Tibial artery (tissue), 4 donors: ENCODE results near the gene VMAC.
"Not testable (repeated sequence)": the region's sequence is repeated elsewhere in the genome, so short reads cannot be mapped to it uniquely, and the experiment has no call there.

Experiments used
- DNase-seq, 2 donors: peaks; one replicate each; pipeline ENCODE4 v3.0.0-alpha.2; 2019
- H3K27ac ChIP-seq, 2 donors: fragments of 200-600 bp; sonication (generic) in 1 of 2; 1 replicate in 1 of 2; 2 replicates in 1 of 2; pipeline ENCODE4 v1.5.1; 2018 to 2019; ENCODE audit warnings: mild to moderate bottlenecking in 1 of 2
- H3K27me3 ChIP-seq, 2 donors: fragments of 200-600 bp; sonication (generic) in 1 of 2; one replicate each; pipeline versions ENCODE4 v1.5.1 to v1.6.0; 2016 to 2019
- H3K36me3 ChIP-seq, 3 donors: fragments of 200-600 bp; sonication (generic) in 2 of 3; one replicate each; pipeline ENCODE4 v1.5.1; 2016 to 2019; ENCODE audit warnings: mild to moderate bottlenecking in 2 of 3
- H3K4me1 ChIP-seq, 4 donors: fragments of 200-600 bp; sonication (generic) in 2 of 4; 1 replicate in 3 of 4; 2 replicates in 1 of 4; pipeline ENCODE4 v1.5.1; 2016 to 2019
- H3K4me3 ChIP-seq, 2 donors: fragments of 200-600 bp; sonication (generic) in 1 of 2; 1 replicate in 1 of 2; 2 replicates in 1 of 2; pipeline ENCODE4 v1.5.1; 2018 to 2019; ENCODE audit warnings: mild to moderate bottlenecking in 2 of 2
- H3K9me3 ChIP-seq, 3 donors: fragments of 200-600 bp; sonication (generic) in 1 of 3; one replicate each; pipeline ENCODE4 v1.5.1; 2016 to 2019
- intact Hi-C: fragments of 100-400 bp; cut with DNase I; formaldehyde crosslinking; loops from one replicate; pipeline ENCODE4 v1.15.0; 2023; ENCODE audit warnings: low total_unique reads
- TF ChIP-seq, protein P1 (sequence below), 2 experiments: fragments of 200-600 bp in 1 of 2; fragments of 450-650 bp in 1 of 2; IDR thresholded peaks; one replicate each; pipeline ENCODE4 v1.5.1; 2017 to 2019; ENCODE audit warnings: antibody characterized with exemption in 2 of 2, mild to moderate bottlenecking in 1 of 2, moderate library complexity in 1 of 2

The VMAC gene

GRCh38 chr19:5882421-5882968, 22.2 kb upstream of the VMAC start:
- peaks cover 3 to 58% of the 10 kb centered on the region in 2 donors for H3K27me3 ChIP-seq
- H3K36me3 ChIP-seq, result no peaks in the 10 kb centered on the region
- DNase-seq, result no peak
- intact Hi-C loops, result no loop called here
- no peak overlapping the region for H3K4me3 ChIP-seq
- TF ChIP-seq, protein P1, sequence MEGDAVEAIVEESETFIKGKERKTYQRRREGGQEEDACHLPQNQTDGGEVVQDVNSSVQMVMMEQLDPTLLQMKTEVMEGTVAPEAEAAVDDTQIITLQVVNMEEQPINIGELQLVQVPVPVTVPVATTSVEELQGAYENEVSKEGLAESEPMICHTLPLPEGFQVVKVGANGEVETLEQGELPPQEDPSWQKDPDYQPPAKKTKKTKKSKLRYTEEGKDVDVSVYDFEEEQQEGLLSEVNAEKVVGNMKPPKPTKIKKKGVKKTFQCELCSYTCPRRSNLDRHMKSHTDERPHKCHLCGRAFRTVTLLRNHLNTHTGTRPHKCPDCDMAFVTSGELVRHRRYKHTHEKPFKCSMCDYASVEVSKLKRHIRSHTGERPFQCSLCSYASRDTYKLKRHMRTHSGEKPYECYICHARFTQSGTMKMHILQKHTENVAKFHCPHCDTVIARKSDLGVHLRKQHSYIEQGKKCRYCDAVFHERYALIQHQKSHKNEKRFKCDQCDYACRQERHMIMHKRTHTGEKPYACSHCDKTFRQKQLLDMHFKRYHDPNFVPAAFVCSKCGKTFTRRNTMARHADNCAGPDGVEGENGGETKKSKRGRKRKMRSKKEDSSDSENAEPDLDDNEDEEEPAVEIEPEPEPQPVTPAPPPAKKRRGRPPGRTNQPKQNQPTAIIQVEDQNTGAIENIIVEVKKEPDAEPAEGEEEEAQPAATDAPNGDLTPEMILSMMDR (IDR thresholded peaks at IDR 0.05), result no peak
- peaks cover 0 to 12% (median 11%) of the 10 kb centered on the region in 4 donors for H3K4me1 ChIP-seq
- no peak overlapping the region for H3K27ac ChIP-seq
- no peaks in the 10 kb centered on the region for H3K9me3 ChIP-seq

DNA sequence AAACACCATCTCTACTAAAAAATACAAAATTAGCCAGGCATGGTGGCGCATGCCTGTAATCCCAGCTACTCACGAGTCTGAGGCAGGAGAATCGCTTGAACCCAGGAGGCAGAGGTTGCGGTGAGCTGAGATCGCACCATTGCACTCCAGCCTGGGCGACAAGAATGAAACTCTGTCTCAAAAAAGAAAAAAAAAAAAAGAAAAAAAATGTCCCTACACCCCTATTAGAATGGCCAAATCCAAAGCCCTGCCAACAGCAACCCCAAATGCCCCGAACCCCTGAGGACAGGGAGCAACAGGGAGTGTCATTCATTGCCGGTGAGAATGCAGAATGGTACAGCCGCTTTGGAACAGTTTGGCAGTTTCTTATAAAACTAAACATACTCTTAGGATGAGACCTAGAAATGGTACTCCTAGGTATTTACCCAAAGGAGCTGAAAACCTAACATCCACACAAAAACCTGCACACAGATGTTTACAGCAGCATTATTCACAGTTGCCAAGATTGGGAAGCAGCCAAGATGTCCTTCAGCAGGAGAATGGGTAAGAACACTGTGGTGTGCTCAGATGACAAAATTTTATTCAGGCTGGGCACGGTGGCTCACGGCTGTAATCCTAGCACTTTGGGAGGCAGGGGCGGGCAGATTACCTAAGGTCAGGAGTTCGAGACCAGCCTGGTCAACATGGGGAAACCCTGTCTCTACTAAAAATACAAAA, 21.4 kb upstream of the VMAC start:
- intact Hi-C loops, H3K36me3 ChIP-seq, H3K9me3 ChIP-seq, DNase-seq, H3K4me3 ChIP-seq, H3K27ac ChIP-seq: not testable (repeated sequence)
- Histone ChIP-seq H3K4me1 (peaks cover 0 to 12% (median 11%) of the 10 kb centered on the region in 4 donors), H3K27me3 (peaks cover 0 to 50% of the 10 kb centered on the region in 2 donors)

DNA sequence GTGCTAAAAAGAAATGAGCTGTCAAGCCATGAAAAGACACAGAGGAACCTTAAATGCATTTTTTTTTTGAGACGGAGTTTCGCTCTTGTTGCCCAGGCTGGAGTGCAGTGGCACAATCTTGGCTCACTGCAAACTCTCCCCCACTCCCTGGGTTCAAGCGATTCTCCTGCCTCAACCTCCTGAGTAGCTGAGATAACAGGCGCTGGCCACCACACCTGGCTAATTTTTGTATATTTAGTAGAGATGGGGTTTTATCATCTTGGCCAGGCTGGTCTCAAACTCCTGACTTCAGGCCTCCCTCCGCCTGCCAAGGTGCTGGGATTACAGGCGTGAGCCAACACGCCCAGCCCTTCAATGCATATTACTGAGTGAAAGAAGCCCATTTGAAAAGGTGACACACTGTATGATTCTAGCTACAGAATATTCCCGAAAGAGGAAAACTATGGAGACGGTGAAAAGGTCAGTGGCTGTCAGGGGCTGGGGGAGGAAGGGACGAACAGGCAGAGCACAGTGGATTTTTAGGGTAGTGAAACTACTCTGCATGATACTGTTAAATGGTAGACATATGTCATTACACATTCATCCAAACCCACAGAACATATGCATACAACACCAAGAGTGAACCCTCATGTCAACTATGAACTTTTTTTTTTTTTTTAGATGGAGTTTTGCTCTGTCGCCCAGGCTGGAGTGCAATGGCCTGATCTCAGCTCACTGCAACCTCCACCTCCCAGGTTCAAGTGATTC, 20.4 kb upstream of the VMAC start:
- H3K4me3 ChIP-seq, DNase-seq, H3K36me3 ChIP-seq, H3K27ac ChIP-seq, H3K9me3 ChIP-seq, intact Hi-C loops: not testable (repeated sequence)
- Histone ChIP-seq H3K27me3 (peaks cover 0 to 42% of the 10 kb centered on the region in 2 donors), H3K4me1 (peaks cover 0 to 12% (median 11%) of the 10 kb centered on the region in 4 donors)

DNA sequence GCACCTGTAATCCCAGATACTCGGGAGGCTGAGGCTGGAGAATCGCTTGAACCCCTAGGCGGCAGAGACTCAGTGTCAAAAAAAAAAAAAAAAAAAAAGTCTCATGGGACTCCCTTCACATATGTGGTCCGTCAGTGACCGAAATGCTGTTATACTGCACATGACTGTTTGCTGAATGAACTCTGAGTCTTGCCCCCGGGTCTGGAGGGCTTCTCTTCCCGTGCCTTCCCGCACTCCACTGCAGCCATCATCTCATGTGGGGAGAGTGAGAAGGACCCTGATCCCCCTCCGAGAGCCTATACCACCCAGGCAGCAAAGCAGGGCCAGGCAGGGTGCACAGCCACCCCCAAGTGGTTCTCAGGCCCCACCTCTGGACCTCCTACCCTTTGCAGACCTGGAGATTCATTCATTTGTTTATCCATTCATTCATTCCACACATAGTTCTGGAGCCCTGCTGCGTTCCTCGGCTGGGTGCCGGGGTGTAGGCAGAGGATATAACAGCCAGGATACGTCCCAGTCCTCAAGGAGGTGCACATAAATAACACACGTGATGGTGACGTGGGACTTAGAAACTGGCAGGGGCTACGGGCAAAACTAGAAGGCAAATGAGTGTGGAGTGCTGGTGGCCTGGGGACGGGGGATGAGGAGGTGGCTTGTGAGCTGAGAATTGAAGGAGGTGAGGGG, 15.2 kb upstream of the VMAC start:
- intact Hi-C loops, result no loop called here
- peaks cover 0 to 2% (median 0%) of the 10 kb centered on the region in 3 donors for H3K36me3 ChIP-seq
- TF ChIP-seq, protein P1 (IDR thresholded peaks at IDR 0.05), result no peak
- H3K9me3 ChIP-seq, result no peaks in the 10 kb centered on the region
- no peak for DNase-seq
- H3K4me3 ChIP-seq, result no peak overlapping the region
- peaks cover 0 to 21% (median 14%) of the 10 kb centered on the region in 4 donors for H3K4me1 ChIP-seq
- no peak overlapping the region for H3K27ac ChIP-seq
- peaks cover 0 to 50% of the 10 kb centered on the region in 2 donors for H3K27me3 ChIP-seq

GRCh38 chr19:5890099-5890498, 14.6 kb upstream of the VMAC start:
- H3K4me1 ChIP-seq, result peaks cover 0 to 28% (median 21%) of the 10 kb centered on the region in 4 donors
- H3K9me3 ChIP-seq, result no peaks in the 10 kb centered on the region
- TF ChIP-seq, protein P1 (IDR thresholded peaks at IDR 0.05), result no peak
- no peak overlapping the region for H3K27ac ChIP-seq
- no peak overlapping the region for H3K4me3 ChIP-seq
- DNase-seq, result no peak
- peaks cover 0 to 50% of the 10 kb centered on the region in 2 donors for H3K27me3 ChIP-seq
- peaks cover 0 to 8% (median 3%) of the 10 kb centered on the region in 3 donors for H3K36me3 ChIP-seq
- intact Hi-C loops, result no loop called here

DNA sequence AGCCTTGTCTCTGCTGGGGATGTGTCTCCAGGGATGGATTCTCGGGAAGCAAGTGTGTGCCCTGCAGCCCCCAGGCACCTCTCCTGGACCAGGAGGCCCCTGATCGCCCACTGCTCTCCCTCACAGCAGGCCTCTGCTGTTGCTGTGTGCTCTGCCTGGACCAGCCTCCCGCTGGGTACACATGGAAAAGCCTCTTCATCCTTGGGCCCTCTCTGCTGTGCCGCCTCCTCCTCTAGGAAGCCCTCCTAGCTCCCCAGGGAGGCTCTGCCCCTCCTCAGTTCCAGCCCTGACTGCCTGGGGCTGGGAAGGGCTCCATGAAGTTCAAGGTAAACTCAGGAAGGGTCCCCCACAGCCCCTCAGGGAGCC, 13.1 kb upstream of the VMAC start:
- DNase-seq, result no peak
- H3K27me3 ChIP-seq, result peaks cover 0 to 44% of the 10 kb centered on the region in 2 donors
- no peak overlapping the region for H3K27ac ChIP-seq
- no peaks in the 10 kb centered on the region for H3K9me3 ChIP-seq
- peaks cover 0 to 32% (median 22%) of the 10 kb centered on the region in 4 donors for H3K4me1 ChIP-seq
- no peak overlapping the region for H3K4me3 ChIP-seq
- TF ChIP-seq, protein P1 (IDR thresholded peaks at IDR 0.05), result no peak
- H3K36me3 ChIP-seq, result peaks cover 11 to 23% (median 18%) of the 10 kb centered on the region in 3 donors
- intact Hi-C loops, result no loop called here
